A673 (cell line): ENCODE measurements around the gene MTAP.

Experiments
- CTCF ChIP-seq: fragments of 300-800, 200-600 bp; sonication (generic); conservative IDR thresholded peaks from 2 replicates; pipeline ENCODE4 v1.5.1; 2017; ENCODE audit warnings: low read depth, mild to moderate bottlenecking, antibody characterized with exemption, low read length, moderate library complexity, mixed read lengths
- EZH2 ChIP-seq: fragments of 200-600 bp; sonication (generic); IDR thresholded peaks from 2 replicates; pipeline ENCODE4 v1.6.1; 2017; ENCODE audit warnings: borderline replicate concordance, low read depth, mild to moderate bottlenecking, mixed read lengths, antibody characterized with exemption, low read length; ENCODE audit not compliant: poor library complexity, severe bottlenecking

DNA sequence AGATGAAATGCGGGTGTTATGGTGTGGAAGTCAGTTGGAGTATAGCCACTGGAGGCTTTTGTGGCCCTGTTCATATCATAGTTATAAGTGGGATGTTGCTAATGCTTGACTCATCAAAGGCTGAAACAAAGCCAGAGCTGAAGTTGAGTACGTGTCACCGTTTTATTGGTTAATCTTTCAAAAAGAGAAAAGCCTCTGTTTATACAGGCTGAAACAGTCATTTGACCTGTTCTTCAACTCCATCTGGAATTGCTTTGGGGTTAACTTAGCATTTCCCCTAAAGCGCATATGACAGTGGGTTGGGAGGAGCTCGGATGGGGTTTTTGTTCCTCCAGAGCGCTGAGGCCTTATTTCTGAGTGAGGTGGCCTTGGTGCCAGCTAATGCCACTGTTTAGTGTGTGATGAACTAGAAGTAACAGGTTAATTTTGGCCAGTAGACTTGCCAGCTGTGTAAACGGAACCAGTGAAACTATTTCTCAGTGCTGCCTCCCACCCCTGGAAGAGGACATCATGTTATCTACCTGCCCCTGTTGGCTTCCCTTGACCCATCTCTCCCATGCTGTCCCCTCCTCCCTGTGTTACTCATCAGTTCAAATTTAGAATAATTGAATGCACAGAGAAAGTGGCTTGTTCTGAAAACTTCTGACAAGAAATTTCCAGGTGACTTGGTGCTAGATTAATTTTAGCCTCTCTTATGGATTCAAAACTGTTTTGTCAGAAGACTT, 34.2 kb downstream of the MTAP start:
- TF ChIP-seq CTCF (no peak), EZH2 (no peak)
